Thyroid gland (tissue), 4 donors: ENCODE results near the gene SLC1A7. TPM values are rescaled to one million over a fixed set of nuclear protein-coding genes. Genes with fewer than 3 reads are reported as not detected.
A peak's percentile ranks its signal among the peaks of the same experiment; 100 is the strongest.

Experiments
- DNase-seq, 2 donors: peaks; one replicate each; pipeline ENCODE4 v3.0.0-alpha.2; 2019
- H3K27ac ChIP-seq, 3 donors: fragments of 200-600 bp; sonication (generic); 1 replicate in 2 of 3; 2 replicates in 1 of 3; pipeline ENCODE4 v1.5.1; 2016 to 2019; ENCODE audit warnings: mild to moderate bottlenecking in 1 of 3, moderate library complexity in 1 of 3
- H3K27me3 ChIP-seq: fragments of 200-600 bp; sonication (generic); one replicate; pipeline ENCODE4 v1.5.1; 2019
- H3K36me3 ChIP-seq, 2 donors: fragments of 200-600 bp; sonication (generic); one replicate each; pipeline ENCODE4 v1.5.1; 2016 to 2019
- H3K4me1 ChIP-seq, 2 donors: fragments of 200-600 bp; sonication (generic); one replicate each; pipeline ENCODE4 v1.5.1; 2017 to 2019
- H3K4me3 ChIP-seq, 3 donors: fragments of 200-600 bp; sonication (generic); replicated peaks in 1 of 3; 1 replicate in 2 of 3; 2 replicates in 1 of 3; pipeline ENCODE4 v1.5.1; 2016; ENCODE audit warnings: mild to moderate bottlenecking in 1 of 3
- H3K9me3 ChIP-seq: fragments of 200-600 bp; sonication (generic); one replicate; pipeline ENCODE4 v1.5.1; 2017
- CTCF ChIP-seq, 6 experiments: fragments of 200-600 bp in 3 of 6; fragments of 450-650 bp in 3 of 6; sonication (generic) in 3 of 6; IDR thresholded peaks; one replicate each; pipeline ENCODE4 v1.5.1; 2016 to 2019; ENCODE audit warnings: antibody characterized with exemption in 6 of 6, mild to moderate bottlenecking in 2 of 6, inconsistent platforms in 1 of 6, moderate library complexity in 1 of 6
- POLR2A ChIP-seq, 2 donors: fragments of 450-650 bp; IDR thresholded peaks; one replicate each; pipeline ENCODE4 v1.6.1; 2017; ENCODE audit warnings: antibody characterized with exemption in 2 of 2, mild to moderate bottlenecking in 2 of 2, moderate library complexity in 1 of 2
- WGBS, 2 donors: methylation state at CpG; one replicate each; pipeline ENCODE4 v1.1.5; 2017; 5-methylcytosine and 5-hydroxymethylcytosine counted together
- intact Hi-C: fragments of 100-400 bp; cut with DNase I; formaldehyde crosslinking; loops from one replicate; pipeline ENCODE4 v1.15.1; 2023
- total RNA-seq, 4 donors: library from RNA; depleted of rRNA; stranded (reverse); fragments of >200 nt; gene quantifications; one replicate each; pipeline ENCODE4 v1.2.3, GENCODE V29; 2016

SLC1A7 gene
- total RNA-seq, 4 donors from 2014 or later: 0.13 to 0.33 (median 0.20) TPM; not detected in 1

GRCh38 chr1:53066891-53067738 is 75.3 kb downstream of the SLC1A7 start:
- intact Hi-C loops: no loop called here
- Histone ChIP-seq H3K36me3 (no peaks in the 10 kb centered on the region), H3K27me3 (peaks cover 5% of the 10 kb centered on the region), H3K9me3 (no peaks in the 10 kb centered on the region), H3K27ac (no peak overlapping the region), H3K4me1 (peaks cover 10 to 11% of the 10 kb centered on the region in 2 donors), H3K4me3 (no peak overlapping the region)
- no peak for DNase-seq
- TF ChIP-seq POLR2A (IDR thresholded peaks at IDR 0.05): no peak
- TF ChIP-seq CTCF (IDR thresholded peaks at IDR 0.05): no peak
- 82 to 86% methylated on average over 13 of the region's 13 CpGs for WGBS, 2 donors

GRCh38 chr1:53066488-53066887 is 76.0 kb downstream of the SLC1A7 start:
- Histone ChIP-seq H3K4me1 (peaks cover 13 to 17% of the 10 kb centered on the region in 2 donors), H3K27ac (no peak overlapping the region), H3K36me3 (no peaks in the 10 kb centered on the region), H3K27me3 (peaks cover 5% of the 10 kb centered on the region), H3K4me3 (no peak overlapping the region), H3K9me3 (no peaks in the 10 kb centered on the region)
- no peak for DNase-seq
- TF ChIP-seq POLR2A (IDR thresholded peaks at IDR 0.05) (no peak), CTCF (IDR thresholded peaks at IDR 0.05) (no peak)
- 80 to 82% methylated on average over 6 of the region's 6 CpGs for WGBS, 2 donors
- intact Hi-C loops: no loop called here

GRCh38 chr1:53065391-53065790 is 77.0 kb downstream of the SLC1A7 start:
- WGBS, 2 donors: 84 to 97% methylated on average over 7 of the region's 7 CpGs
- Histone ChIP-seq H3K4me1 (peaks cover 13 to 18% of the 10 kb centered on the region in 2 donors), H3K4me3 (no peak overlapping the region), H3K27ac (no peak overlapping the region), H3K9me3 (no peaks in the 10 kb centered on the region), H3K27me3 (peaks cover 5% of the 10 kb centered on the region), H3K36me3 (no peaks in the 10 kb centered on the region)
- no peak for DNase-seq
- TF ChIP-seq POLR2A (IDR thresholded peaks at IDR 0.05) (no peak), CTCF (IDR thresholded peaks at IDR 0.05) (no peak)
- intact Hi-C loops: no loop called here

- no peaks in the 10 kb centered on the region for H3K9me3 ChIP-seq
- 87 to 91% methylated on average over 9 of the region's 9 CpGs for WGBS, 2 donors
- H3K4me3 ChIP-seq: no peak overlapping the region
- no peak for TF ChIP-seq CTCF (IDR thresholded peaks at IDR 0.05)
- no peak for TF ChIP-seq POLR2A (IDR thresholded peaks at IDR 0.05)
- peaks cover 13 to 18% of the 10 kb centered on the region in 2 donors for H3K4me1 ChIP-seq
- intact Hi-C loops: no loop called here
- no peak for DNase-seq
- H3K27ac ChIP-seq: peak overlapping the region in 1 of 3 donors; percentile 57
- peaks cover 5% of the 10 kb centered on the region for H3K27me3 ChIP-seq
- no peaks in the 10 kb centered on the region for H3K36me3 ChIP-seq
Measured at GRCh38 chr1:53063744-53064515, 78.5 kb downstream of the SLC1A7 start.
